Measurements from ENCODE around the gene FAF1. TPM values are rescaled to one million over a fixed set of nuclear protein-coding genes. Genes with fewer than 3 reads are reported as not detected.

The FAF1 gene
- total and polyA plus RNA-seq, 9 of the 15 experiments (the other 6 are each of a cell fraction or from before 2014, with no cell fraction given), result 48.7 to 225 (median 118) TPM

DNA sequence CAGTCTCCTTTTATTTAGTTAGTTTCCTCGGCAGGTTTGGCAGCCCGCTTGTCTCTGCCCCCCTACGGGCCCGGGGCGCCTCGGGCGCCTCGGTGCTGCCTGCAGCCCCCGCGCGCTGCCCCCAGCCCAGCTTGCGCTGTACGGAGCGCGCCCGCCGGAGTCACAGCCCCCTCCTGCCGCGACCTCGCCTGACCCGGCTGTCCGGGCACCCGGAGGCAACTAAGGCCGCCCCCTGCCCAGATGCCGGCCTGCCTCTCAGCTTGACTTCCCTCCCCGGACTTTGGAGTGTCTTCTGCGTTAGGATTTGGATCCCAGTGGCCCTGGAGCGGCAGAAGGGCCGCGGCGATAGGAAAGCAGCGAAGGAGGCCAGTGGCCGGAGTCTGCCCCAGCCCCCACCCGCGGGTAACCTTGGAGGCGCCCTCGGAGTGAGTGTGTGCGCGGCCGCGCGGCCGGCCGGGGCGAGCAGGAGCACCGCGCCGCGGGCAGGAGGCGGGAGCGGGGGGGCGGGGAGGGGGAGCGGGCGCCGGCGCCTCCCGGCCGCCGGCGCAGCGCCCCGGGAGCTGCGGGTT is 17.6 kb upstream of the FAF1 start (continued):
- TF ChIP-seq NFRKB (IDR thresholded peaks at IDR 0.05; ENCODE audit: low read depth) (peak; percentile 21; the same call in 1 of the 2 replicates), HSF4 (CRISPR knock-in tag; IDR thresholded peaks at IDR 0.05; ENCODE audit: borderline replicate concordance) (no peak), CREBBP (IDR thresholded peaks at IDR 0.05; ENCODE audit: low read depth, low read length) (no peak), STAG1 (CRISPR knock-in tag; IDR thresholded peaks at IDR 0.05; ENCODE audit: borderline replicate concordance) (no peak), HMGN3 (IDR thresholded peaks at IDR 0.05; ENCODE audit: borderline replicate concordance, extremely low read depth, insufficient read length, low read depth, low read length) (peak; percentile 73), ARID1B (IDR thresholded peaks at IDR 0.05) (peak; percentile 15; the same call in 1 of the 2 replicates), NCOA6 (IDR thresholded peaks at IDR 0.05) (peak; percentile 48; the same call in 1 of the 2 replicates), ZNF146 (CRISPR knock-in tag; IDR thresholded peaks at IDR 0.05; ENCODE audit: unreplicated experiment) (no peak), OTX1 (CRISPR knock-in tag; IDR thresholded peaks at IDR 0.05) (no peak), ZNF124 (CRISPR knock-in tag; IDR thresholded peaks at IDR 0.05) (no peak), MYC (IDR thresholded peaks at IDR 0.05; ENCODE audit: low read depth, low read length) (peak; percentile 54; the same call in 1 of the 2 replicates), MYC (CRISPR knock-in tag; IDR thresholded peaks at IDR 0.05; ENCODE audit: borderline replicate concordance, low read depth) (no peak), HNRNPUL1 (IDR thresholded peaks at IDR 0.05; ENCODE audit: low read length) (no peak), ESRRA (IDR thresholded peaks at IDR 0.05; ENCODE audit: borderline replicate concordance, low read depth) (peak; percentile 96)
- TF ChIP-seq, protein P1, sequence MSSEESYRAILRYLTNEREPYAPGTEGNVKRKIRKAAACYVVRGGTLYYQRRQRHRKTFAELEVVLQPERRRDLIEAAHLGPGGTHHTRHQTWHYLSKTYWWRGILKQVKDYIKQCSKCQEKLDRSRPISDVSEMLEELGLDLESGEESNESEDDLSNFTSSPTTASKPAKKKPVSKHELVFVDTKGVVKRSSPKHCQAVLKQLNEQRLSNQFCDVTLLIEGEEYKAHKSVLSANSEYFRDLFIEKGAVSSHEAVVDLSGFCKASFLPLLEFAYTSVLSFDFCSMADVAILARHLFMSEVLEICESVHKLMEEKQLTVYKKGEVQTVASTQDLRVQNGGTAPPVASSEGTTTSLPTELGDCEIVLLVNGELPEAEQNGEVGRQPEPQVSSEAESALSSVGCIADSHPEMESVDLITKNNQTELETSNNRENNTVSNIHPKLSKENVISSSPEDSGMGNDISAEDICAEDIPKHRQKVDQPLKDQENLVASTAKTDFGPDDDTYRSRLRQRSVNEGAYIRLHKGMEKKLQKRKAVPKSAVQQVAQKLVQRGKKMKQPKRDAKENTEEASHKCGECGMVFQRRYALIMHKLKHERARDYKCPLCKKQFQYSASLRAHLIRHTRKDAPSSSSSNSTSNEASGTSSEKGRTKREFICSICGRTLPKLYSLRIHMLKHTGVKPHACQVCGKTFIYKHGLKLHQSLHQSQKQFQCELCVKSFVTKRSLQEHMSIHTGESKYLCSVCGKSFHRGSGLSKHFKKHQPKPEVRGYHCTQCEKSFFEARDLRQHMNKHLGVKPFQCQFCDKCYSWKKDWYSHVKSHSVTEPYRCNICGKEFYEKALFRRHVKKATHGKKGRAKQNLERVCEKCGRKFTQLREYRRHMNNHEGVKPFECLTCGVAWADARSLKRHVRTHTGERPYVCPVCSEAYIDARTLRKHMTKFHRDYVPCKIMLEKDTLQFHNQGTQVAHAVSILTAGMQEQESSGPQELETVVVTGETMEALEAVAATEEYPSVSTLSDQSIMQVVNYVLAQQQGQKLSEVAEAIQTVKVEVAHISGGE (CRISPR knock-in tag; IDR thresholded peaks at IDR 0.05), result peak in 1 of 3 experiments; percentile 60; a peak in 1 of 6 replicates
- TF ChIP-seq, protein P2, sequence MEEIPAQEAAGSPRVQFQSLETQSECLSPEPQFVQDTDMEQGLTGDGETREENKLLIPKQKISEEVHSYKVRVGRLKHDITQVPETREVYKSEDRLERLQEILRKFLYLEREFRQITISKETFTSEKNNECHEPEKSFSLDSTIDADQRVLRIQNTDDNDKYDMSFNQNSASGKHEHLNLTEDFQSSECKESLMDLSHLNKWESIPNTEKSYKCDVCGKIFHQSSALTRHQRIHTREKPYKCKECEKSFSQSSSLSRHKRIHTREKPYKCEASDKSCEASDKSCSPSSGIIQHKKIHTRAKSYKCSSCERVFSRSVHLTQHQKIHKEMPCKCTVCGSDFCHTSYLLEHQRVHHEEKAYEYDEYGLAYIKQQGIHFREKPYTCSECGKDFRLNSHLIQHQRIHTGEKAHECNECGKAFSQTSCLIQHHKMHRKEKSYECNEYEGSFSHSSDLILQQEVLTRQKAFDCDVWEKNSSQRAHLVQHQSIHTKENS (CRISPR knock-in tag; IDR thresholded peaks at IDR 0.05), result no peak
- TF ChIP-seq, protein P3, sequence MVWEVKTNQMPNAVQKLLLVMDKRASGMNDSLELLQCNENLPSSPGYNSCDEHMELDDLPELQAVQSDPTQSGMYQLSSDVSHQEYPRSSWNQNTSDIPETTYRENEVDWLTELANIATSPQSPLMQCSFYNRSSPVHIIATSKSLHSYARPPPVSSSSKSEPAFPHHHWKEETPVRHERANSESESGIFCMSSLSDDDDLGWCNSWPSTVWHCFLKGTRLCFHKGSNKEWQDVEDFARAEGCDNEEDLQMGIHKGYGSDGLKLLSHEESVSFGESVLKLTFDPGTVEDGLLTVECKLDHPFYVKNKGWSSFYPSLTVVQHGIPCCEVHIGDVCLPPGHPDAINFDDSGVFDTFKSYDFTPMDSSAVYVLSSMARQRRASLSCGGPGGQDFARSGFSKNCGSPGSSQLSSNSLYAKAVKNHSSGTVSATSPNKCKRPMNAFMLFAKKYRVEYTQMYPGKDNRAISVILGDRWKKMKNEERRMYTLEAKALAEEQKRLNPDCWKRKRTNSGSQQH (CRISPR knock-in tag; IDR thresholded peaks at IDR 0.05), result no peak
- TF ChIP-seq, protein P4, sequence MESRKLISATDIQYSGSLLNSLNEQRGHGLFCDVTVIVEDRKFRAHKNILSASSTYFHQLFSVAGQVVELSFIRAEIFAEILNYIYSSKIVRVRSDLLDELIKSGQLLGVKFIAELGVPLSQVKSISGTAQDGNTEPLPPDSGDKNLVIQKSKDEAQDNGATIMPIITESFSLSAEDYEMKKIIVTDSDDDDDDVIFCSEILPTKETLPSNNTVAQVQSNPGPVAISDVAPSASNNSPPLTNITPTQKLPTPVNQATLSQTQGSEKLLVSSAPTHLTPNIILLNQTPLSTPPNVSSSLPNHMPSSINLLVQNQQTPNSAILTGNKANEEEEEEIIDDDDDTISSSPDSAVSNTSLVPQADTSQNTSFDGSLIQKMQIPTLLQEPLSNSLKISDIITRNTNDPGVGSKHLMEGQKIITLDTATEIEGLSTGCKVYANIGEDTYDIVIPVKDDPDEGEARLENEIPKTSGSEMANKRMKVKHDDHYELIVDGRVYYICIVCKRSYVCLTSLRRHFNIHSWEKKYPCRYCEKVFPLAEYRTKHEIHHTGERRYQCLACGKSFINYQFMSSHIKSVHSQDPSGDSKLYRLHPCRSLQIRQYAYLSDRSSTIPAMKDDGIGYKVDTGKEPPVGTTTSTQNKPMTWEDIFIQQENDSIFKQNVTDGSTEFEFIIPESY (CRISPR knock-in tag; IDR thresholded peaks at IDR 0.05), result no peak; the same call in 1 of the 2 replicates

Data from K562 (cell line).